Measurements from ENCODE around the gene SLC25A2. TPM values are rescaled to one million over a fixed set of nuclear protein-coding genes. Genes with fewer than 3 reads are reported as not detected.
"Not testable (repeated sequence)": the region's sequence is repeated elsewhere in the genome, so short reads cannot be mapped to it uniquely, and the experiment has no call there.

Gene SLC25A2
- total RNA-seq = not detected

- CTCF ChIA-PET = interaction anchor here (0.6 kb wide), 1 partner anchor 80 kb away, joined by 5 read pairs; the partner anchor contains the start of gene PCDHB14
- H3K27ac Mint-ChIP-seq = no peak within 1 kb of the TSS
Observed at GRCh38 chr5:141303756-141304155, at the start of gene SLC25A2. Gene SLC25A2, minus strand, starts transcription at chr5:141304049. Its CDS starts 184 bp downstream, at chr5:141303865.

DNA sequence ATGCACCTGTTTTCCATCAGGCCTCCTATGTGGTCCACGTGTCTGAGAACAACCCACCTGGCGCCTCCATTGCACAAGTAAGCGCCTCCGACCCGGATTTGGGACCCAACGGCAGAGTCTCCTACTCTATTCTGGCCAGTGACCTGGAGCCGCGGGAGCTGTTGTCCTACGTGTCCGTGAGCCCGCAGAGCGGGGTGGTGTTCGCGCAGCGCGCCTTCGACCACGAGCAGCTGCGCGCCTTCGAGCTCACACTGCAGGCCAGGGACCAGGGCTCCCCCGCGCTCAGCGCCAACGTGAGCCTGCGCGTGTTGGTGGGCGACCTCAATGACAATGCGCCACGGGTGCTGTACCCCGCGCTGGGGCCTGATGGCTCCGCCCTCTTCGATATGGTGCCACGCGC lies 47.7 kb upstream of the SLC25A2 start:
- Mint-ChIP-seq H3K27ac (no peak overlapping the region), H3K27me3 (ENCODE audit: low read depth) (peaks cover 58% of the 10 kb centered on the region), H3K9me3 (peaks cover 21% of the 10 kb centered on the region), H3K36me3 (ENCODE audit: low read depth) (peaks cover 13% of the 10 kb centered on the region), H3K4me3 (no peak overlapping the region), H3K4me1 (ENCODE audit: low read depth) (no peaks in the 10 kb centered on the region)
- no peak for DNase-seq
- CTCF ChIA-PET = interaction anchor here (0.7 kb wide), 1 partner anchor 161 kb away, joined by 3 read pairs; no protein-coding TSS in a partner anchor
- intact Hi-C loops (cut with micrococcal nuclease) = no loop called here

More at GRCh38 chr5:141303756-141304155, at the start of gene SLC25A2:
- Mint-ChIP-seq H3K9me3 (peaks cover 55% of the 10 kb centered on the region), H3K4me3 (no peak within 1 kb of the TSS), H3K36me3 (ENCODE audit: low read depth) (peaks cover 41% of the 10 kb centered on the region), H3K27me3 (ENCODE audit: low read depth) (no peaks in the 10 kb centered on the region), H3K4me1 (ENCODE audit: low read depth) (no peaks in the 10 kb centered on the region)
- no peak for DNase-seq
- intact Hi-C loops (cut with micrococcal nuclease) = no loop called here

DNA sequence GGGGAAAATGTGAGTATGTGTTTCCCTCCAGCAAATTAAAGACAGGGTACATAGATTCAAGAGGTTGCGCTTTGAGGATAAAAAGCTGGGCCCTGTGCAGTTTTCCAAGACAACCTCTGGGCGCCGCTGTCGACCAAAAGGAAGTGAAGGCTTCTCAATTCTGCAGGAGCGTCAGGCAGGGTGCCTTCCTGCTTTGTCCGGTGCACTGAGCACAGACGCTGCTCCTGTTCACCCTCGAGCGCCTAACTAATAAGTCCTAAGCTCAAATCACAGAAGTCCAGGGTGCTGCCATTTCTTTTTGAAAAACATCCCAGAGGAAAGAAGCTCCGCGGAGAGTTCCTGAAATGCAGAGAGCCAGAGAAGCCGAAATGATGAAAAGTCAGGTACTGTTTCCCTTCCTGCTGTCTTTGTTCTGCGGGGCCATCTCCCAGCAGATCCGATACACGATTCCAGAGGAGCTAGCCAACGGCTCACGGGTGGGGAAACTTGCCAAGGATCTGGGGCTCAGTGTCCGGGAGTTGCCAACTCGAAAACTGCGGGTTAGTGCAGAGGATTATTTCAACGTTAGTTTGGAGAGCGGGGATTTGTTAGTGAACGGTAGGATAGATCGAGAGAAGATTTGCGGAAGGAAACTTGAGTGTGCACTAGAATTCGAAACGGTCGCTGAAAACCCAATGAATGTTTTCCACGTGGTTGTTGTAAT lies 46.2 kb upstream of the SLC25A2 start, which contains the start of gene PCDHGB1:
Gene PCDHGB1, plus strand, starts transcription at position 183 of the 703 bp plus-strand sequence. Its CDS starts 162 bp downstream, at position 345.
- peak; percentile 56 for DNase-seq
- CTCF ChIA-PET = interaction anchor here (0.6 to 1.5 kb wide), 7 partner anchors 14 to 1780 kb away, joined by 3 to 5 read pairs (median 3); partner anchors contain the start of gene PCDHGA5
- intact Hi-C loops (cut with micrococcal nuclease) = no loop called here
- Mint-ChIP-seq H3K36me3 (ENCODE audit: low read depth) (peaks cover 15% of the 10 kb centered on the region), H3K4me1 (ENCODE audit: low read depth) (no peaks in the 10 kb centered on the region), H3K4me3 (no peak within 1 kb of the TSS), H3K27ac (no peak within 1 kb of the TSS), H3K27me3 (ENCODE audit: low read depth) (peaks cover 54% of the 10 kb centered on the region), H3K9me3 (peaks cover 25% of the 10 kb centered on the region)

GRCh38 chr5:141346017-141346416 lies 42.2 kb upstream of the SLC25A2 start:
- H3K4me1 Mint-ChIP-seq (ENCODE audit: low read depth); DNase-seq; CTCF ChIA-PET; intact Hi-C loops (cut with micrococcal nuclease); H3K4me3 Mint-ChIP-seq; H3K27ac Mint-ChIP-seq: not testable (repeated sequence)
- Mint-ChIP-seq H3K9me3 (peaks cover 21% of the 10 kb centered on the region), H3K36me3 (ENCODE audit: low read depth) (peaks cover 11% of the 10 kb centered on the region), H3K27me3 (ENCODE audit: low read depth) (peaks cover 60% of the 10 kb centered on the region)

GRCh38 chr5:141345327-141345726 lies 41.5 kb upstream of the SLC25A2 start:
- intact Hi-C loops (cut with micrococcal nuclease) = no loop called here
- CTCF ChIA-PET = no interaction called here
- Mint-ChIP-seq H3K4me3 (no peak overlapping the region), H3K4me1 (ENCODE audit: low read depth) (no peaks in the 10 kb centered on the region), H3K27me3 (ENCODE audit: low read depth) (peaks cover 54% of the 10 kb centered on the region), H3K36me3 (ENCODE audit: low read depth) (peaks cover 12% of the 10 kb centered on the region), H3K27ac (no peak overlapping the region), H3K9me3 (peaks cover 20% of the 10 kb centered on the region)
- DNase-seq = no peak

GRCh38 chr5:141343953-141344463 lies 40.2 kb upstream of the SLC25A2 start:
- DNase-seq = no peak
- peaks cover 14% of the 10 kb centered on the region for H3K36me3 Mint-ChIP-seq (ENCODE audit: low read depth)
- intact Hi-C loops (cut with micrococcal nuclease) = loop anchor here (2.0 kb wide), 1 partner anchor 23 kb away; the partner anchor contains the start of gene TAF7
- peaks cover 56% of the 10 kb centered on the region for H3K27me3 Mint-ChIP-seq (ENCODE audit: low read depth)
- H3K4me1 Mint-ChIP-seq (ENCODE audit: low read depth) = no peaks in the 10 kb centered on the region
- H3K27ac Mint-ChIP-seq = no peak overlapping the region
- H3K4me3 Mint-ChIP-seq = peak overlapping the region; percentile 11
- CTCF ChIA-PET = interaction anchor here (0.9 to 1.5 kb wide), 3 partner anchors 11 to 222 kb away, joined by 3 to 4 read pairs (median 3); partner anchors contain the start of gene PCDHGA4
- peaks cover 23% of the 10 kb centered on the region for H3K9me3 Mint-ChIP-seq

- intact Hi-C loops (cut with micrococcal nuclease) = loop anchor here (2.0 kb wide), 1 partner anchor 23 kb away; the partner anchor contains the start of gene TAF7
- H3K4me1 Mint-ChIP-seq (ENCODE audit: low read depth) = no peaks in the 10 kb centered on the region
- H3K4me3 Mint-ChIP-seq = peak within 1 kb of the TSS; percentile 11
- peaks cover 56% of the 10 kb centered on the region for H3K27me3 Mint-ChIP-seq (ENCODE audit: low read depth)
- peaks cover 26% of the 10 kb centered on the region for H3K9me3 Mint-ChIP-seq
- CTCF ChIA-PET = interaction anchor here (1.3 to 1.9 kb wide), 3 partner anchors 12 to 22 kb away, joined by 3 to 4 read pairs (median 4); partner anchors contain the start of genes PCDHGA4 and TAF7
- H3K36me3 Mint-ChIP-seq (ENCODE audit: low read depth) = peaks cover 17% of the 10 kb centered on the region
- no peak within 1 kb of the TSS for H3K27ac Mint-ChIP-seq
- DNase-seq = peak; percentile 38
Observed at GRCh38 chr5:141343242-141343952, 39.5 kb upstream of the SLC25A2 start, which contains the start of gene PCDHGA3. Gene PCDHGA3, plus strand, starts transcription at chr5:141343829. Its CDS starts 205 bp downstream, at chr5:141344034.

GRCh38 chr5:141342773-141343172 lies 38.9 kb upstream of the SLC25A2 start:
- peaks cover 32% of the 10 kb centered on the region for H3K9me3 Mint-ChIP-seq
- no peaks in the 10 kb centered on the region for H3K4me1 Mint-ChIP-seq (ENCODE audit: low read depth)
- H3K4me3 Mint-ChIP-seq = no peak overlapping the region
- intact Hi-C loops (cut with micrococcal nuclease) = loop anchor here (2.0 kb wide), 1 partner anchor 22 kb away; the partner anchor contains the start of gene TAF7
- H3K27ac Mint-ChIP-seq = no peak overlapping the region
- peaks cover 62% of the 10 kb centered on the region for H3K27me3 Mint-ChIP-seq (ENCODE audit: low read depth)
- peaks cover 23% of the 10 kb centered on the region for H3K36me3 Mint-ChIP-seq (ENCODE audit: low read depth)
- no peak for DNase-seq
- CTCF ChIA-PET = interaction anchor here (0.8 to 1.9 kb wide), 2 partner anchors 22 to 49 kb away, joined by 3 to 4 read pairs; partner anchors contain the start of gene TAF7

DNA sequence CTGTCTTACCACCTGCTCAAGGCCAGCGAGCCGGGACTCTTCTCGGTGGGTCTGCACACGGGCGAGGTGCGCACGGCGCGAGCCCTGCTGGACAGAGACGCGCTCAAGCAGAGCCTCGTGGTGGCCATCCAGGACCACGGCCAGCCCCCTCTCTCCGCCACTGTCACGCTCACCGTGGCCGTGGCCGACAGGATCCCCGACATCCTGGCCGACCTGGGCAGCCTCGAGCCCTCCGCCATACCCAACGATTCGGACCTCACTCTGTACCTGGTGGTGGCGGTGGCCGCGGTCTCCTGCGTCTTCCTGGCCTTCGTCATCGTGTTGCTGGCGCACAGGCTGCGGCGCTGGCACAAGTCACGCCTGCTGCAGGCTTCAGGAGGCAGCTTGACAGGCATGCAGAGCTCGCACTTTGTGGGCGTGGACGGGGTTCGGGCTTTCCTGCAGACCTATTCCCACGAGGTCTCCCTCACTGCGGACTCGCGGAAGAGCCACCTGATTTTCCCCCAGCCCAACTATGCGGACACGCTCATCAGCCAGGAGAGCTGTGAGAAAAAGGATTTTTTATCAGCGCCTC lies 37.0 kb upstream of the SLC25A2 start:
- intact Hi-C loops (cut with micrococcal nuclease); CTCF ChIA-PET; H3K4me3 Mint-ChIP-seq; DNase-seq; H3K4me1 Mint-ChIP-seq (ENCODE audit: low read depth); H3K27ac Mint-ChIP-seq: not testable (repeated sequence)
- Mint-ChIP-seq H3K36me3 (ENCODE audit: low read depth) (peaks cover 27% of the 10 kb centered on the region), H3K27me3 (ENCODE audit: low read depth) (peaks cover 61% of the 10 kb centered on the region), H3K9me3 (peaks cover 31% of the 10 kb centered on the region)

GRCh38 chr5:141338538-141339306 lies 34.9 kb upstream of the SLC25A2 start, which contains the start of gene PCDHGA2:
Gene PCDHGA2, plus strand, starts transcription at chr5:141338760.
- Mint-ChIP-seq H3K9me3 (peaks cover 30% of the 10 kb centered on the region), H3K4me3 (no peak within 1 kb of the TSS), H3K27ac (no peak within 1 kb of the TSS), H3K36me3 (ENCODE audit: low read depth) (peaks cover 23% of the 10 kb centered on the region), H3K4me1 (ENCODE audit: low read depth) (no peaks in the 10 kb centered on the region), H3K27me3 (ENCODE audit: low read depth) (peaks cover 61% of the 10 kb centered on the region)
- DNase-seq = peak; percentile 14
- intact Hi-C loops (cut with micrococcal nuclease) = no loop called here
- CTCF ChIA-PET = interaction anchor here (0.6 to 1.8 kb wide), 5 partner anchors 8 to 64 kb away, joined by 3 to 7 read pairs (median 3); partner anchors contain the start of genes PCDHGA9 and TAF7

DNA sequence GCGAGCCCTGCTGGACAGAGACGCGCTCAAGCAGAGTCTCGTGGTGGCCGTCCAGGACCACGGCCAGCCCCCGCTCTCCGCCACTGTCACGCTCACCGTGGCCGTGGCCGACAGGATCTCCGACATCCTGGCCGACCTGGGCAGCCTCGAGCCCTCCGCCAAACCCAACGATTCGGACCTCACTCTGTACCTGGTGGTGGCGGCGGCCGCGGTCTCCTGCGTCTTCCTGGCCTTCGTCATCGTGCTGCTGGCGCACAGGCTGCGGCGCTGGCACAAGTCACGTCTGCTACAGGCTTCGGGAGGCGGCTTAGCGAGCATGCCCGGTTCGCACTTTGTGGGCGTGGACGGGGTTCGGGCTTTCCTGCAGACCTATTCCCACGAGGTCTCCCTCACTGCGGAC lies 28.7 kb upstream of the SLC25A2 start:
- intact Hi-C loops (cut with micrococcal nuclease); H3K4me1 Mint-ChIP-seq (ENCODE audit: low read depth); H3K4me3 Mint-ChIP-seq; H3K27ac Mint-ChIP-seq; DNase-seq; CTCF ChIA-PET: not testable (repeated sequence)
- peaks cover 23% of the 10 kb centered on the region for H3K36me3 Mint-ChIP-seq (ENCODE audit: low read depth)
- H3K27me3 Mint-ChIP-seq (ENCODE audit: low read depth) = peaks cover 56% of the 10 kb centered on the region
- peaks cover 33% of the 10 kb centered on the region for H3K9me3 Mint-ChIP-seq
